Thoracic aorta (tissue), 2 donors: Measurements from ENCODE around the gene TAF6L. TPM values are rescaled to one million over a fixed set of nuclear protein-coding genes. Genes with fewer than 3 reads are reported as not detected.

Experiments used
- ATAC-seq: fragments of 150-250 bp; one replicate; pipeline ENCODE4 v1.8.0; 2017; ENCODE audit warnings: low read depth; ENCODE audit not compliant: insufficient number of reproducible peaks, low FRiP score
- DNase-seq: peaks from one replicate; pipeline ENCODE4 v3.0.0-alpha.2; 2020; ENCODE audit warnings: low spot score
- H3K27ac ChIP-seq, 2 donors: fragments of 200-600 bp; sonication (generic); 1 replicate in 1 of 2; 2 replicates in 1 of 2; pipeline ENCODE4 v1.5.1; 2016; ENCODE audit warnings: mild to moderate bottlenecking in 2 of 2, moderate library complexity in 2 of 2
- H3K27me3 ChIP-seq: fragments of 200-600 bp; sonication (generic); replicated peaks from 2 replicates; pipeline ENCODE4 v1.6.0; 2016; ENCODE audit warnings: mild to moderate bottlenecking; ENCODE audit not compliant: insufficient read depth
- H3K36me3 ChIP-seq: fragments of 200-600 bp; sonication (generic); one replicate; pipeline ENCODE4 v1.5.1; 2016
- H3K4me1 ChIP-seq, 2 donors: fragments of 200-600 bp; sonication (generic); 1 replicate in 1 of 2; 2 replicates in 1 of 2; pipeline versions ENCODE4 v1.5.1 to v1.6.0; 2016; ENCODE audit warnings: low read depth in 2 of 2, mild to moderate bottlenecking in 1 of 2; ENCODE audit not compliant: control insufficient read depth in 1 of 2
- H3K4me3 ChIP-seq: fragments of 200-600 bp; sonication (generic); 2 replicates; pipeline ENCODE4 v1.5.1; 2016; ENCODE audit warnings: mild to moderate bottlenecking
- H3K9me3 ChIP-seq: fragments of 200-600 bp; sonication (generic); 2 replicates; pipeline ENCODE4 v1.5.1; 2016
- CTCF ChIP-seq: fragments of 200-600 bp; sonication (generic); IDR thresholded peaks from one replicate; pipeline ENCODE4 v1.5.1; 2019; ENCODE audit warnings: antibody characterized with exemption
- total RNA-seq, 2 donors: library from RNA; depleted of rRNA; stranded (reverse); fragments of >200 nt; gene quantifications; one replicate each; pipeline versions ENCODE4 v1.1.0 to v1.2.3, GENCODE V29; 2016

The TAF6L gene
- total RNA-seq, 2 donors from 2014 or later = 18.5 to 22.2 TPM

- H3K4me3 ChIP-seq = peak overlapping the region; percentile 82
- H3K4me1 ChIP-seq = peaks cover 21 to 38% of the 10 kb centered on the region in 2 donors
- TF ChIP-seq CTCF = no peak
- H3K27ac ChIP-seq = peak overlapping the region; percentile 96 to 99
- H3K36me3 ChIP-seq = peaks cover 30% of the 10 kb centered on the region
- DNase-seq (no peak), ATAC-seq (no peak)
- no peaks in the 10 kb centered on the region for H3K27me3 ChIP-seq
- no peaks in the 10 kb centered on the region for H3K9me3 ChIP-seq
Measured at GRCh38 chr11:62830904-62831519, 59.8 kb downstream of the TAF6L start.

GRCh38 chr11:62831520-62832335 lies 60.5 kb downstream of the TAF6L start, which contains the start of gene STX5:
TSS of gene STX5 (minus strand) at chr11:62832051. CDS start at chr11:62831243, 808 bp downstream.
- Histone ChIP-seq H3K4me3 (peak within 1 kb of the TSS; percentile 82), H3K27ac (peak within 1 kb of the TSS; percentile 96 to 99), H3K36me3 (peaks cover 27% of the 10 kb centered on the region), H3K9me3 (no peaks in the 10 kb centered on the region), H3K27me3 (no peaks in the 10 kb centered on the region), H3K4me1 (peaks cover 21 to 38% of the 10 kb centered on the region in 2 donors)
- DNase-seq = peak; percentile 99
- TF ChIP-seq CTCF = no peak
- ATAC-seq = peak; percentile 98

- peaks cover 21 to 40% of the 10 kb centered on the region in 2 donors for H3K4me1 ChIP-seq
- no peak for DNase-seq
Measured at GRCh38 chr11:62832336-62833234, 61.4 kb downstream of the TAF6L start, which contains the start of gene TEX54. TSS of gene TEX54 (minus strand) at chr11:62832841.

GRCh38 chr11:62835336-62835735 lies 64.1 kb downstream of the TAF6L start:
- no peaks in the 10 kb centered on the region for H3K27me3 ChIP-seq
- DNase-seq = no peak
- no peak for TF ChIP-seq CTCF
- H3K4me3 ChIP-seq = no peak overlapping the region
- no peak for ATAC-seq
- H3K36me3 ChIP-seq = peaks cover 16% of the 10 kb centered on the region
- no peaks in the 10 kb centered on the region for H3K9me3 ChIP-seq
- no peak overlapping the region for H3K27ac ChIP-seq
- H3K4me1 ChIP-seq = peaks cover 17 to 37% of the 10 kb centered on the region in 2 donors

More at GRCh38 chr11:62832336-62833234, 61.4 kb downstream of the TAF6L start, which contains the start of gene TEX54:
- no peak for TF ChIP-seq CTCF
- Histone ChIP-seq H3K9me3 (no peaks in the 10 kb centered on the region), H3K27ac (peak within 1 kb of the TSS; percentile 96 to 99), H3K36me3 (peaks cover 19% of the 10 kb centered on the region), H3K27me3 (no peaks in the 10 kb centered on the region), H3K4me3 (peak within 1 kb of the TSS; percentile 82)
- ATAC-seq = peak; percentile 20

Other genes starting within 250 kb of the TAF6L start
- gene AHNAK, start 224.6 kb upstream of the TAF6L start, total RNA-seq = 1,000 to 10,000 TPM; 1,009 to 1,046 TPM
- gene EEF1G, start 197.5 kb upstream of the TAF6L start, total RNA-seq = 100 to 1,000 TPM; 719 to 780 TPM
- gene TUT1, start 179.9 kb upstream of the TAF6L start, total RNA-seq = 10 to 100 TPM in 1 of 2 donors, 1 to 10 TPM in 1; 9.5 to 12.5 TPM
- gene MTA2, start 169.5 kb upstream of the TAF6L start, total RNA-seq = 100 to 1,000 TPM in 1 of 2 donors, 10 to 100 TPM in 1; 55.9 to 124 TPM
- gene EML3, start 158.6 kb upstream of the TAF6L start, total RNA-seq = 100 to 1,000 TPM; 106 to 111 TPM
- gene ROM1, start 158.1 kb upstream of the TAF6L start, total RNA-seq = 10 to 100 TPM; 11.4 to 12.6 TPM
- gene B3GAT3, start 149.4 kb upstream of the TAF6L start, total RNA-seq = 10 to 100 TPM; 27.5 to 30.3 TPM
- gene GANAB, start 124.8 kb upstream of the TAF6L start, total RNA-seq = 100 to 1,000 TPM; 120 to 159 TPM
- 10 to 100 TPM; 16.4 to 24.3 TPM for gene INTS5, start 118.1 kb upstream of the TAF6L start, total RNA-seq
- gene C11orf98, start 106.2 kb upstream of the TAF6L start, total RNA-seq = 10 to 100 TPM; 20.5 to 28.6 TPM
- 1 to 10 TPM; 1.5 to 2.9 TPM for gene CSKMT, start 106.1 kb upstream of the TAF6L start, total RNA-seq
- 1 to 10 TPM; 2.3 to 7.3 TPM for gene UQCC3, start 99.7 kb upstream of the TAF6L start, total RNA-seq
- gene LBHD1, start 99.1 kb upstream of the TAF6L start, total RNA-seq = 1 to 10 TPM; 3.7 to 7.8 TPM
- gene UBXN1, start 92.3 kb upstream of the TAF6L start, total RNA-seq = 100 to 1,000 TPM in 1 of 2 donors, 10 to 100 TPM in 1; 88.6 to 159 TPM
- gene LRRN4CL, start 81.9 kb upstream of the TAF6L start, total RNA-seq = 10 to 100 TPM; 10.5 to 22.5 TPM
- 10 to 100 TPM; 14.0 to 50.9 TPM for gene BSCL2, start 64.0 kb upstream of the TAF6L start, total RNA-seq
- gene GNG3, start 63.7 kb upstream of the TAF6L start, total RNA-seq = not detected
- 10 to 100 TPM; 21.3 to 41.8 TPM for gene HNRNPUL2, start 43.9 kb upstream of the TAF6L start, total RNA-seq
- 10 to 100 TPM in 1 of 2 donors, 1 to 10 TPM in 1; 9.1 to 14.5 TPM for gene TTC9C, start 42.9 kb upstream of the TAF6L start, total RNA-seq
- gene ZBTB3, start 17.2 kb upstream of the TAF6L start, total RNA-seq = 1 to 10 TPM; 6.2 to 7.6 TPM
- 10 to 100 TPM; 37.0 to 54.4 TPM for gene POLR2G, start 9.8 kb upstream of the TAF6L start, total RNA-seq
- gene TMEM179B, start 16.0 kb downstream of the TAF6L start, total RNA-seq = 10 to 100 TPM; 45.6 to 70.8 TPM
- gene TMEM223, start 20.6 kb downstream of the TAF6L start, total RNA-seq = 10 to 100 TPM; 11.1 to 30.2 TPM
- gene NXF1, start 34.0 kb downstream of the TAF6L start, total RNA-seq = 100 to 1,000 TPM in 1 of 2 donors, 10 to 100 TPM in 1; 82.9 to 109 TPM
- 10 to 100 TPM; 32.0 to 46.8 TPM for gene STX5, start 60.7 kb downstream of the TAF6L start, total RNA-seq
- gene TEX54, start 61.4 kb downstream of the TAF6L start, total RNA-seq = not detected
- 10 to 100 TPM; 19.8 to 55.2 TPM for gene WDR74, start 68.2 kb downstream of the TAF6L start, total RNA-seq
- 100 to 1,000 TPM; 138 to 739 TPM for gene SLC3A2, start 109.5 kb downstream of the TAF6L start, total RNA-seq
- not detected for gene CHRM1, start 150.0 kb downstream of the TAF6L start, total RNA-seq
- gene SLC22A6, start 213.6 kb downstream of the TAF6L start, total RNA-seq = not detected
- gene SLC22A8, start 244.4 kb downstream of the TAF6L start, total RNA-seq = not detected